Activated CD4-positive, alpha-beta T cell treated with anti-CD3 and anti-CD28 coated beads, Interleukin-10, Interleukin-2, amounts not matched to agents 100 ng/mL and 50 ng/mL, durations not matched to agents 16 hours and 8 hours (primary cell): ENCODE measurements around the gene UPK3A.
"Not testable (repeated sequence)": the region's sequence is repeated elsewhere in the genome, so short reads cannot be mapped to it uniquely, and the experiment has no call there.

Experiments
- DNase-seq: peaks from one replicate; pipeline ENCODE4 v3.0.0-alpha.2; 2020

Gene UPK3A

DNA sequence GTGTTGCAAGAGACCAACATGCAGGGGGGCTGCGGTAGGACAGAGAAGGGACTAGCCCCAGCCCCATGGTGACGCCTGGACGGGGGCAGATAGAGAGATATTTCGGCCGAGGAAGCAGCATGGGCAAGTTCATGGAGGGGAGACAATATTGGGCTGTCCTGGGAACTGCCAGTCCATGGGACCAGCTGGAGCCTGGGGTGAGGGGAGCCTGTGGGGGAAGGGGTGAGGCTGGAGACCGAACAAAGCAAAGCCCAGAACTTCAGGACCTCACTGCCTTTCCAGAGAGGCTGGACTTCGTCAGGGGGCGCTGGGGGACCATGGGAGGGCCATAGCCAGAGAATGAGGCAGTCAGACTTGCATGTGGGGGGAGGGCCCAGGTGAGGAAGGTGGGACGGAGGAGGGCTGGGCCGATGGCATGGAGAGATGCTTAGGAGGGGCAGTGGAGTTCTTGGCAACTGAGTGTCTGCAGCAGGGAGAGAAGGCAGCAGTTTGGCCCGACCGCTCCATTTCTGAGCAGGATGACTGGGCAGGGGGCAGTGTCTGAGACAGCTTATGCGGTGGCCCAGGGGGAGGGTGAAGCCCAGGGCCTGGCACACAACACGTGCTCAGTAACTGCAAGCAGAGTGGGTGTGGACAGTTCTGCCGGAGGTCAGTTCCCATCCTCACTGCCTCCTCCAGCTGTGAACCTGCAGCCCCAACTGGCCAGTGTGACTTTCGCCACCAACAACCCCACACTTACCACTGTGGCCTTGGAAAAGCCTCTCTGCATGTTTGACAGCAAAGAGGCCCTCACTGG lies 712 bp downstream of the UPK3A start:
- DNase-seq: no peak

DNA sequence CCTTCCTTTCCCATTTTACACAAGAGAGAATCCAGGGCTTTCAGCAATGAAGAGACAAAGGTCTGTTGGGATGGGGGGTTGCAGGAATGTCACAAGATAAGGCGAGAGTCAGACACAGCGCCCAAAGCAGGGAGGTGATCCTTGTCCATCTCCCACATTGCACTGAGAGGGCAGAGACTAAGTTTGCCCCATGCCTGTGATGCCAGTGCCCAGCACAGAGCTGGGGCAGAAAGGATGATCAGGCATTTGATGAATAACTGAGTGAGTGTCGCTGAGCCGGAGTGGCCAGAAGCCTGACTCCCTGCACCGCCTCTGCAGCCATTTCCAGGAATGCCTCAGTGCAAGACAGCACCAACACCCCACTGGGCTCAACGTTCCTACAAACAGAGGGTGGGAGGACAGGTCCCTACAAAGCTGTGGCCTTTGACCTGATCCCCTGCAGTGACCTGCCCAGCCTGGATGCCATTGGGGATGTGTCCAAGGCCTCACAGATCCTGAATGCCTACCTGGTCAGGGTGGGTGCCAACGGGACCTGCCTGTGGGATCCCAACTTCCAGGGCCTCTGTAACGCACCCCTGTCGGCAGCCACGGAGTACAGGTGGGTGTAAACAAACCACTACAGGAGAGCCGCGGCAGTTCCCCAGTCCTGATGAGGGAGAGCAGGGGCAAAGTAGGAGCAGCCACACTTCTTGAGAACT lies 2.3 kb downstream of the UPK3A start:
- DNase-seq: no peak

DNA sequence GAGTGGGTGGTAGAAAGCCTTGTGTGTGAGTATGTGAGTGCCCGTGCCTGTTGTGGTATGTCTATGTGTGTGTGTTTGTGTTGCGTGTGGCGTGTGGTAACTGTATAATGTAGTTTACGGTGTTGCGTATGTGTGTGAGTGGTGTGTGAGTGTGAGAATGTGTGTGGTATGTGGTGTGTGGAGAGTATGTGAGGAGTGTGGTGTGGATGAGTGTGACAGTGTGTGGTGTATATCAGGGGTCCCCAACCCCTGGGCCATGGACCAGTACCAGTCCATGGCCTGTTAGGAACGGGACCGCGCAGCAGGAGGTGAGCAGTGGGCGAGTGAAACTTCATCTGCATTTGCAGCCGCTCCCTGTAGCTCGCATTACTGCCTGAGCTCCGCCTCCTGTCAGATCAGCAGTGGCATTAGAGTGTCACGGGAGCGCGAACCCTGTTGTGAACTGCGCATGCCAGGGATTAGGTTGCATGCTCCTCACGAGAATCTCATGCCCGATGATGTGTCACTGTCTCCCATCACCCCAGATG lies 5.7 kb downstream of the UPK3A start:
- DNase-seq: no peak

DNA sequence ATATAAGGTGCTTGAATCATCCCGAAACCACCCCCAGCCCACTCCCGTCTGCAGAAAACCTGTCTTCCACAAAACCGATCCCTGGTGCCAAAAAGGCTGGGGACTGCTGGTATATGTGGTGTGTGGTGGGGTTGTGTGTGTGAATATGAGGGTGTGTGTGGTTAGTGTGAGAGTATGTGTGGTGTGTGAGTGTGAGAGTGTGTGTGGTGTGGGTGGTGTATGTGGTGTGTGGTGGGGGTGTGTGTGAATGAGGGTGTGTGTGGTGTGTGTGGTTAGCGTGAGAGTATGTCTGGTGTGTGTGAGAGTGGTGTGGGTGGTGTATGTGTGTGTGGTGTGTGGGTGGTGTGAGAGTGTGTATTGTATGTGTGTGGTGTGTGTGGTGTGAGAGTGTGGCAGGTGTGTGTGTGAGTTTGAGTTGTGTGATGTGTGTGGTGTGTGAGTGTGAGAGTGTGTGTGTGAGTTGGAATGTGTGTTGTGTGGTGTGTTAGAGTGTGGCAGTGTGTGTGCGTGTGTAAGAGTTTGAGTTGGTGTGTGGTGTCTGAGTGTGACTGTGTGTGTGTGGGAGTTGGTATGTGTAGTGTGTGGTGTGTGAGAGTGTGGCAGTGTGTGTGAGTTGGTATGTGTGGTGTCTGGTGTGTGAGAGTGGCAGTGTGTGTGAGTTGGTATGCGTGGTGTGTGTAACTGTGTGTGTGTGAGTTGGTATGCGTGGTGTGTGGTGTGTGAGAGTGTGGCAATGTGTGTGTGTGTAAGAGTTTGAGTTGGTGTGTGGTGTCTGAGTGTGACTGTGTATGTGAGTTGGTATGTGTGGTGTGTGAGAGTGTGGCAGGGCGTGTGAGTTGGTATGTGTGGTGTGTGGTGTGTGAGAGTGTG lies 6.5 kb downstream of the UPK3A start:
- DNase-seq: no peak

DNA sequence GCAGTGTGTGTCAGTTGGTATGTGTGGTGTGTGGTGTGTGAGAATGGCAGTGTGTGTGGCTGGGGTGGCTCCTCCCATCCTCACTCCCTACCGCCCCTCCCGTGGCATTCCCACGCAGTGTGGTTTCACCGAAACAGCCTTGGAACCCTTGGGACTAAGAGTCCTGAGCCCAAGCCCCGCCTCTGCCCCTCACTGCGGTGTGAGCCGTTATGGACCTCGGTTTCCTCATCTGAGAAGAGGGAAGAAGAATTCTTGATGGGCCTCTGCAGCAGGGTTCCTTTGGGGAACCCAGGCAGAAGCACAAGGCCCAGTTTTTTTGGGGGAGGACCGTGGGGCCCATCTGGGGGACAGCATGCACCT lies 7.2 kb downstream of the UPK3A start:
- DNase-seq: no peak

DNA sequence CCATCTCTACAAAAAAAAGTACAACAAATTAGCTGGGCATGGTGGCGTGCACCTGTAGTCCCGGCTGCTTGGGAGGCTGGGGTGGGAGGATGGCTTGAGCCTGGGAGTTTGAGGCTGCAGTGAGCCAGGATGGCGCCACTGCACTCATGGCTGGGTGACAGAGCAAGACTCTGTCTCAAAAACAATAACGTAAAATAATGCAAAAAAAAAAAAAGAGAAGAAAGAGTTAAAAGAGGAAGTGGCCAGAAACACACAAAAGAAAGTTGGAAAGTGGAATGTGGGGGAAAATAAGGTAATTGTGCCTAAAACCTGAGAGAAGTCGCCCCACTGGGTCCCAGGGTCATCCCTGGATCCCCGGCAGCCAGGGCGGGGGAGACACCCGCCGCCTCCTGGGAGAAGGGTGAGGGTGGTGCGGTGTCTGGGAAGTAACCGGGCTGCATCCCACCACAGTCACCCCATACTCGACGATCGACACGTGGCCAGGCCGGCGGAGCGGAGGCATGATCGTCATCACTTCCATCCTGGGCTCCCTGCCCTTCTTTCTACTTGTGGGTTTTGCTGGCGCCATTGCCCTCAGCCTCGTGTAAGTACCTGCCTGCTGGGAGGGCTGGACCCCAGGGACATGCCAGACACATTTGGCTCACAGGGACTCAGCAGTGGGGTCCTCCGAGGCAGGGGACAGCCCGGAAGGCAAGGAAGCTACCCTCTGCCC lies 8.1 kb downstream of the UPK3A start:
- DNase-seq: no peak

DNA sequence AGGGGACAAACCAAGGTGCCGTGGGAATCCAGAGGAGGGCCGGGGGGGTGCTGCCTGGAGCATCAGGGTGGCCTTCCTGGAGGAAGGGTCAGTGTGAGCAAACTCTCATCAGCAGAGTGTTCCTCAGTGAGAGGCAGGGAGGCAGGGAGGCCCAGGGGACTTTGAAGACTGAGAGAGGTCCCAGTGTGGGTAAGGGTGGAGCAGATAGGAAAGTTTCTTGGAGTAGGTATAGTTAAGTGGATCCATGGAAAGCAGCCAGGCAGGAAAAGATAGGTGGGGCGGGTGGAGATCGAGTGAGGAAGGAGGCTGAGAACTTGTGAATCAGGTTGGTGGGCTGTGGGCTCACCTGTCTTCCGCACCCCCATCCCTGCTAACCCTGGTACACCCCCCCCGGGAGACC lies 9.3 kb downstream of the UPK3A start:
- no peak for DNase-seq

DNA sequence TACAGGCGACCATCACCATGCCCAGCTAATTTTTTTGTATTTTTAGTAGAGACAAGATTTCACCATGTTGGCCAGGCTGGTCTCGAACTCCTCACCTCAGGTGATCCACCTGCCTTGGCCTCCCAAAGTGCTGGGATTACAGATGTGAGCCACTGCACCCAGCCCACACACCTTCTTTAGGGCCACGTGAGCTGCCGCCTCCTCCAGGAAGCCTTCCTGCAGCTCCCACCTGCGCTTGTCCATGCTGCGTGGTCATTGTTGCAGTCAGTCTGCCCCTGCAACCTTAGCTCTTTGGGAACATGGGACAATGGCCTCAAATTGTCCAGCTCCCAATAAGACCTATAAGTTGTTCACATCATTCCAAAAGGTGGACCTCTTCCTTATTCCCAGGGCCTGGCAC lies 10.3 kb downstream of the UPK3A start:
- DNase-seq: not testable (repeated sequence)

DNA sequence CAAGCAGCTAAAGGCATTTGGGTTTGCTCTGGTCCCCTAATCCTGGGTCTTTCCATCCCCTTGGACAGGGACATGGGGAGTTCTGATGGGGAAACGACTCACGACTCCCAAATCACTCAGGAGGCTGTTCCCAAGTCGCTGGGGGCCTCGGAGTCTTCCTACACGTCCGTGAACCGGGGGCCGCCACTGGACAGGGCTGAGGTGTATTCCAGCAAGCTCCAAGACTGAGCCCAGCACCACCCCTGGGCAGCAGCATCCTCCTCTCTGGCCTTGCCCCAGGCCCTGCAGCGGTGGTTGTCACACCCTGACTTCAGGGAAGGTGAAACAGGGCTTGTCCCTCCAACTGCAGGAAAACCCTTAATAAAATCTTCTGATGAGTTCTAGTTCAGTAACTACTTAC lies 10.7 kb downstream of the UPK3A start:
- DNase-seq: no peak

DNA sequence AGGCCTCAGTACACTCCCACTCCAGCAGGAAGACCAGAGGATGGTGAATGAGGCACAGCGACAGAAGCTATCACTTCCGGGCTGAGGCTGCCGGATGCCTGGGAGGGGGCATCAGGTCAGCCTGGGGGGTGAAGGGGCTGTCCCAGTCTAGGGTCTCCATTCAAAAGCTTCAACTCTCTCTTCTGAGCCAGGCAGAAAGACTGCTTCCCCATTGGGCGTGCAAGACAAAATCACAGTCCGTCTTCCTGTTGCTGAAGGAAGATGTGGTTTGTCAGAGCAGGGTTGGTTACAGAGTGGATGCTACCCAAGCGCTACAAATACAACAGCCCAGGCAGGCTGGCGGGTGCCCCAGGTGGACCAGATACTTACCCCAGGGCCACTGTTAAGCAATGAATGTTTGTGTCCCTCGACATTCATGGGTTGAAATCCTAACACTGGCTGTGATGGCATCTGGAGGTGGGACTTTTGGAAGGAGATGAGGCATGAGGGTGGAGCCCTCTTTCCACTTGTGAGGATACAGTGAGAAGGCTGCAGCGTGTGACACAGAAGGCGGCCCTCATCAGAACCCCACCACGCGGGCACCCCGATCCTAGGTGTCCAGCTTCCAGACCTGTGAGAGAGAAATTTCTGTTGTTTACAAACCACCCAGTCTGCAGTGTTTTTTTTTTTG lies 12.0 kb downstream of the UPK3A start:
- DNase-seq: peak; percentile 43

DNA sequence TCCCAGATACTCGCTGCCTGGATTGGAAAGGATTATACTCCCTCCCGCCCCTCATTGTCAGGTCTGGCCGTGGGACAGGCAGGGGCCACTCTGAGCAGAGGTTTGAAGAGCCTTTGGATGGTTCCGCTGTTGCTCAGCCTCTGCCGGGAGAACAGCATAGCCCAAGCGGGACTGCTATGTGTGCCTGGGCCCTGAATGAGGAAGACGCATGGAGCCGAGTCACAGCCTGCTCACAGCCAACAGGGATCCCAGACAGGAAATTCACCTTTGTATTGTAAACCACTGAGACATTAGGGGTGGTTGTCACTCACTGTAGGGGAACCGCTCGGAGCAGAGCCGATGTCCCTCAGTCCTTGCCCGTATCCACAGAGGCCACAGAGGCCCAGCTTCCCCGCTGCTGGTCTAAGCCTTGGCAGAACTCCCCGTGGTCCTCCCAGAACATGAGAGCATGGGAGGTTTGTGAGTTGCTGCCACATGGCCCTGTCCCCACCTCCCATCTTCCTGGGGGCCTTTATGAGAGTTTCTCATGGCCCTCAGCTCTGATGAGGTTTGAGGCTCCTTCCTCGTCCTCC lies 14.3 kb downstream of the UPK3A start:
- DNase-seq: no peak

DNA sequence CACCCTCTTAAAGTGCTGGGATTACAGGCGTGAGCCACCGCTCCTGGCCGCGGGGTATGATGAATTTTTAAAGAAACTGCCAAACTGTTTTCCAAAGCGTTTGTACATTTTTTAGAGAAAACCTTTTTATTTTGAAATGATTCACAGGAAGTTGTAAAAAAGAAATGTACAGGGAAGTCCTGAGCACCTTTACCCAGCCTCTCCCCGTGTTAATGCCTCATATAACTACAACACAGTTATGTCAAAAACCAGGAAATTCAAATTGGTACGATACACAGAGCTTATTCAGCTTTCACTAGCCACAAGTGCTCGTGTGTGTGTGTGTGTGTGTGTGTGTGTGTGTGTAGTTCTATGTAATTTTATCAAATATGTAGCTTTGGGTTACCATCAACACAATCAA lies 18.0 kb downstream of the UPK3A start:
- no peak for DNase-seq

DNA sequence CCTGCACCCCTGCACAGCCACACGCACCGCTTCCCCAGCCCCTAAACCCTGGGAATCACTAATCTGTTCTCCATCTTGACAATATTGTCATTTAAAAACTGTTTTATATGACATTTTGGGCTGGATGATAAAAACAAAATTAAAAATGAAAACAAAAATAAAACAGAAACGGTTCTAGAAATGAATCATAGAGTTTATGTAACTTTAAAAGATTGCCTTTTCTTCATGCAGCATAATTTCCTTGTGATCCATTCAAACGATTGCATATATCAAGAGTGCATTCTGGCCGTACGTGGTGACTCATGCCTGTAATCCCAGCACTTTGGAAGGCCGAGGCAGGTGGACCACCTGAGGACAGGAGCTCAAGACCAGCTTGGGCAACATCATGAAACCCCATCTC lies 18.4 kb downstream of the UPK3A start:
- no peak for DNase-seq

DNA sequence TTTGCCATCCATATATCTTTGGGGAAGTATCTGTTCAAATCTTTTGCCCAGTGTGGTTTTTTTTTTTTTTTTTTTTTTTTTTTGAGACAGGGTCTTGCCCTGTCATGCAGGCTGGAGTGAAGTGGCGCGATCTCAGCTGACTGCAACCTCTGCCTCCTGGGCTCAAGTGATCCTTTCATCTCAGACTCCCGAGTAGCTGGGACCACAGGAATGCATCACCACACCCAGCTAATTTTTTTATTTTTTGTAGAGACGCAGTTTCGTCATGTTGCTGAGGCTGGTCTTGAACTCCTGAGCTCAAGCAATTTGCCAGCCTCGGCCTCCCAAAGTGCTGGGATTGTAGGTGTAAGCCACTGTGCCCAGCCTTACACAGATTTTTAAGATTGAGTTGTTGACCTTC lies 20.2 kb downstream of the UPK3A start:
- no peak for DNase-seq

DNA sequence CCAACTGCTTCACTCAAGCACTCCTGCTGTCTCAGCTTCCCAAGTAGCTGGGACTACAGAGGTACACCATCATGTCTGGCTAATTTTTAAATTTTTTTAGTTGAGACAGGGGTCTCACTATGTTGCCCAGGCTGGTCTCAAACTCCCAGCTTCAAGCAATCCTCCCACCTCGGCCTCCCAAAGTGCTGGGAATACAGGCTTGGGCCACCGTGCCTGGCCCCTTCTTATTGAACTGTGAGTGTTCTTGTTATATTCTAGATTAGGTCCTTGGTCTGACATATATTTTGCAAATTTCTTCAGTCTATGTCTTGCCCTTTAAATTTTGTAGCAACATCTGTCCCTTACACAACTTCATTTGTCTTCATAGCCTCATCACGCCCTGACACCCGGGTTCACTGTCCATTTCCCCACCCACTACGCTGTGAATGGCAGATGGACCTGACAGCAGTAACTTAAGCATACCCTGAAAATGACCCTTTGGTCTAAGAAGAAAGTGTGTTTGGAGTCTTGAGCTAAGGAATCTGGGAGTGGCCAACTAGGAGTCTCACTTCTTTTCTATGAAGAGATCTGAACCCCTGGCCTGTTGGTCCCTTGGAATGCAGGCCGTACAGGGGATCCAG lies 20.8 kb downstream of the UPK3A start:
- DNase-seq: no peak

DNA sequence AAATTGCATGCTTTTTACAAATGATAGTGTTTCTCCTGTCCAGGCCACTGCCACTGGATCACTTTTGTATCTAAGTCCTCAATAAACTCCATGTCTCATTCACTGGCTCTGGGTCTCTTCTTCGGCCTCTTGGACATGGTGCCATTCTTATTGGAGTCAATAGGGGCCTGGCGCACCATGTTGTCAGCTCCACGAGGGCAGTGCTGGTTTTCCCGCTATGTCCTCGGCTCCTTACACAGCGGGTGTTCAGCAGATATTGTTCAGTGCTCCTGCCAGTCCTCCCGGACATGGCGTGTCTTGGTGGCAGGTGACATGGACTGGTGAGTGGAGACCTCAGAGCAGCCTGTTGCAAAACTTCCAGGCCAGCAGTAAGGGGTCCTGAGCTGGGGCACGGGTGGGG lies 21.4 kb downstream of the UPK3A start:
- DNase-seq: no peak

DNA sequence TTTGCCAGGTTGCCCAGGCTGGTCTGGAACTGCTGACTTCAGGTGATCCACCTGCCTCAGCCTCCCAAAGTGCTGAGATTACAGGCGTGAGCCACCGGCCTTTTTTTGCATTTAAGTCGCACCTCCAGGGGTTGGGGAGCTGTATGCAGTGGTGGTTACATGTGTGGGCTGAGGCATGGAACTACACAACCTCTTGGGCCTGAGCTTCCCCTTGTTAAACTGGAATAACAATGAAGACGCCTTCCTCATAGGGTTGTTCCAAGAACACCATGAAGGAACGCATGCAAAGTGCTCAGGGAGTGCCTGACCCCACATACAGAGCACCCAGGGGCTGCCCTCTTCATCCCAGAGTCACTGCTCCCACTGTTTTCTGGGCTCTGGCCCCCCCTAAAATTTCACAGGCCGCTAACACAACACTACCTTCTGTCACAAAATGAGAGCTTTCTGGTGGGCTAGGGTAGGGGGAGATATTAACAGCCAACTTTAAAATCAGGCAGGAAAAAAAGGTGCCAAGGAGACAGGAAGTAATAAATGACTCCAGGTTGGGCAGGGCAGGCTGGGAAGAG lies 23.7 kb downstream of the UPK3A start:
- no peak for DNase-seq

DNA sequence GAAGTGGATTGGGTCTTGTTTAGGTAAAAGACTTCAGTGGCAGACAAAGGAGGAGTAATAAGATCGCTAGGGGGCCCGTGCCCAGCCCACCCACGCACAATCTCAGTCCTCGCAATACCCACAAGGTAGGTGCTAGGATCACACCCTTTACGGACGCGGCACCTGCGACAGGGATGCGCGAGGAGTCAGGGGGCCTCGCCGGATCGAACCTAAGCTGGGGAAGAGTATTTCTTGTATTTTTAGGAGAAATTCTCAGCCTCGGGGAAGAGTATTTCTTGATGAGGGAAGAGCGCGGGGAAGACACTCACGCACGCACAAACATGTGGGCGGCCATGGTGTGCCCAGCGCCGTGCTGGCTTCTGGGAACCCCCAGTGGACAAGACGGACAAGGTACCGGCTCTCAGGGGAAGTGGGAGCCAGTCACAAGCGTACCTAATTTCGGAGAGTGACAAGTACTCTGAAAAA lies 24.2 kb downstream of the UPK3A start:
- no peak for DNase-seq

DNA sequence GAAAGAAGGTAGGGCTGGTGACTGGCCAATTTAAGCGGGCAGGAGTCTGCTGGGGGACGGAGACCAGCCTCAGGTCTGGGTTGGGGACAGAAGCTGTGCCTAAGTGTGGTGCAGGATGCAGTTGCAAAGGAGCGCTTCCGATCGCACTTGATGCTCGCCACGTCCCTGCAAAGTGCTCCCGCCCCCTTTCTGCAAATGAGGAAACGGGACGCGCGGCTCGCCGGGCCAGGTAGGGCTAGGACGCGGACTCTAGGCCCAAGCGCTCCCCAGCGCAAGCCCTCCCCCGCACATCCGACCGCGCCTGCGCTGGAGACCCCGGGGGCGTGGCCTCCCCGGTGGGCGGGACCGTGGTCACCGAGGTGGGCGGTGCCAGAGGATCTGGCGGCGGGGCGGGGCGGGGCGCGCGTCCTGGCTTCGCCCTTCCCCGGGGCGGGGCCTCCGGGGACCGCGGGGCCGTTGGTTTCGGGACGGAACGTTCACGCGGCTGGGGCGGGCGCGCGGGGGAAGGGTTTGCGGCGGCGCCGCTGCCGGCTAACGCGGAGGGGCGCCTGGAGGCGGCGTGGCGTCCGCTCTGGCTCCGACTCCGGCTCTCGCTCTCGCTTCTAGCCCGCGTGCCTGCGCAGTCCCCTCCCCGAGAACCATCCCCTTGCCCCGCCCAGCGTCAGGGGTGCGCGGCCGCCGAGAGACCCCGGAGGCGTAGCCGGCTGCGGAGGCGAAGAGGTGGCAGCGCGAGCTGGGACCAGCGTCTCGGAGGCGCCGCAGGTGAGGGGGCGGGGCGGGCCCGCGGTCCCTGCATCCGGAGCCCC lies 24.9 kb downstream of the UPK3A start, which contains the start of gene FAM118A:
TSS of gene FAM118A (plus strand) at position 513 of the 806 bp plus-strand sequence. CDS start 12,446 bp downstream, outside the sequence.
- DNase-seq: peak; percentile 97
